Measurements from ENCODE around the gene TLR4. TPM values are rescaled to one million over a fixed set of nuclear protein-coding genes. Genes with fewer than 3 reads are reported as not detected.

TLR4 gene
- total and polyA plus RNA-seq, 2 of the 4 experiments (the other 2 are of a cell fraction) = under 0.01 TPM; not detected in 1

GRCh38 chr9:117745598-117745997, 41.4 kb downstream of the TLR4 start:
- H2AK5ac ChIP-seq (ENCODE audit: low read depth, low read length) = no peak overlapping the region
- TF ChIP-seq RAD21 (IDR thresholded peaks at IDR 0.05; ENCODE audit: low read length) = no peak
- no peak for TF ChIP-seq USF2 (IDR thresholded peaks at IDR 0.05; ENCODE audit: low read depth, low read length)
- no peak for TF ChIP-seq RFX5 (IDR thresholded peaks at IDR 0.05; ENCODE audit: low read depth, low read length)
- no peak for TF ChIP-seq BHLHE40 (IDR thresholded peaks at IDR 0.05; ENCODE audit: low read depth, low read length)
- TF ChIP-seq FOS (IDR thresholded peaks at IDR 0.05; ENCODE audit: low read depth, low read length) = no peak
- no peak for TF ChIP-seq CTCF (conservative IDR thresholded peaks at IDR 0.05; ENCODE audit: low read depth, low read length)
- no peak for TF ChIP-seq MAFK (IDR thresholded peaks at IDR 0.05; ENCODE audit: low read depth, low read length)
- no peak for TF ChIP-seq ELK1 (IDR thresholded peaks at IDR 0.05; ENCODE audit: borderline replicate concordance, low read depth, low read length)
- TF ChIP-seq CEBPB (IDR thresholded peaks at IDR 0.05; ENCODE audit: low read depth, low read length) = no peak
- TF ChIP-seq NFE2L2 (IDR thresholded peaks at IDR 0.05; ENCODE audit: low read depth, low read length) = no peak
- no peak for TF ChIP-seq SMC3 (IDR thresholded peaks at IDR 0.05; ENCODE audit: low read depth, low read length)
- TF ChIP-seq RCOR1 (IDR thresholded peaks at IDR 0.05; ENCODE audit: insufficient replicate concordance, low read length) = no peak
- TF ChIP-seq POLR2A (IDR thresholded peaks at IDR 0.05; ENCODE audit: low read depth, low read length) = no peak
- no peak for TF ChIP-seq CHD1 (IDR thresholded peaks at IDR 0.05; ENCODE audit: low read depth, low read length)
- TF ChIP-seq MXI1 (IDR thresholded peaks at IDR 0.05; ENCODE audit: borderline replicate concordance, low read depth, low read length) = no peak
- no peak for TF ChIP-seq MAZ (IDR thresholded peaks at IDR 0.05; ENCODE audit: borderline replicate concordance, low read depth, low read length)
- H3K18ac ChIP-seq (ENCODE audit: low read depth, low read length) = no peak overlapping the region
- H4K8ac ChIP-seq (ENCODE audit: low read depth in 2 of 2, low read length in 2 of 2) = no peak overlapping the region
- no peaks in the 10 kb centered on the region for H4K20me1 ChIP-seq (ENCODE audit: insufficient read depth, low read length)
- H2AK9ac ChIP-seq (replicated peaks; ENCODE audit: low read depth, low read length, poor library complexity) = no peak overlapping the region
- no peak overlapping the region for H3K23ac ChIP-seq (ENCODE audit: low read depth, low read length)
- H3K56ac ChIP-seq (ENCODE audit: extremely low read depth, insufficient read depth, low read length) = no peak overlapping the region
- H2BK20ac ChIP-seq (ENCODE audit: low read depth, low read length) = no peak overlapping the region
- H2BK120ac ChIP-seq (ENCODE audit: low read depth, low read length) = no peak overlapping the region
- H2AFZ ChIP-seq (replicated peaks; ENCODE audit: low read length, poor library complexity) = no peak overlapping the region
- CTCF ChIA-PET = no interaction called here
- POLR2A ChIA-PET (ENCODE audit: unreplicated experiment) = no interaction called here
- intact Hi-C loops (cut with micrococcal nuclease) = no loop called here
- no peak overlapping the region for H3K27ac ChIP-seq (ENCODE audit: insufficient read depth, low read length)
- H2BK15ac ChIP-seq (ENCODE audit: low read depth, low read length) = no peak overlapping the region
- no CpG with 5 or more reads among the region's 8 CpGs for WGBS, 2 experiments (ENCODE audit: extremely low coverage in 2 of 2, insufficient read length in 1 of 2)
- BruUV-seq (replicated peaks) = no TSS peak
- no peak overlapping the region for H4K91ac ChIP-seq (ENCODE audit: insufficient read depth, low read depth, low read length)
- H3K4me1 ChIP-seq (ENCODE audit: control insufficient read depth, insufficient read depth, low read length) = no peaks in the 10 kb centered on the region
- no peak overlapping the region for H3K14ac ChIP-seq (replicated peaks; ENCODE audit: low read depth, low read length)
- DNase-seq (no peak), ATAC-seq (ENCODE audit: low read depth) (no peak)
- H3K4ac ChIP-seq (ENCODE audit: low read depth, low read length) = no peak overlapping the region
- H3K27me3 ChIP-seq (ENCODE audit: control insufficient read depth, insufficient read depth, low read length) = no peaks in the 10 kb centered on the region
- no peaks in the 10 kb centered on the region for H3K9me1 ChIP-seq (ENCODE audit: insufficient read depth, low read length)
- H3K36me3 ChIP-seq (ENCODE audit: control insufficient read depth, insufficient read depth, low read length) = no peaks in the 10 kb centered on the region
- H3K4me3 ChIP-seq (ENCODE audit: insufficient read depth, low read depth, low read length) = no peak overlapping the region
- no peak overlapping the region for H2BK5ac ChIP-seq (ENCODE audit: low read depth, low read length, poor library complexity, severe bottlenecking)
- dilution Hi-C loops (cut with HindIII; ENCODE audit: low sequenced_read_pairs, unreplicated experiment) = no loop called here
- H3K4me2 ChIP-seq (ENCODE audit: low read depth, low read length) = no peak overlapping the region
- peaks cover 16% of the 10 kb centered on the region for H3K9me3 ChIP-seq (ENCODE audit: control insufficient read depth, insufficient read depth, low read length)
- in situ Hi-C loops (cut with MboI; ENCODE audit: low sequenced_read_pairs) = no loop called here
- no peaks in the 10 kb centered on the region for H3K79me1 ChIP-seq (ENCODE audit: low read depth in 1 of 2, low read length in 2 of 2)
- H3K9ac ChIP-seq (ENCODE audit: low read depth, low read length) = no peak overlapping the region
- no peak overlapping the region for H4K5ac ChIP-seq (ENCODE audit: low read depth, low read length)
